Retina (tissue), 1 donor: ENCODE measurements around the gene ECT2L.
"Not testable (repeated sequence)": the region's sequence is repeated elsewhere in the genome, so short reads cannot be mapped to it uniquely, and the experiment has no call there.

Experiments used
- DNase-seq: peaks from one replicate; pipeline ENCODE4 v3.0.0-alpha.2; 2016

The ECT2L gene

GRCh38 chr6:138865480-138866109, 69.7 kb downstream of the ECT2L start:
- DNase-seq, result no peak

- DNase-seq, result no peak
Observed at GRCh38 chr6:138868181-138868580, 72.3 kb downstream of the ECT2L start.

DNA sequence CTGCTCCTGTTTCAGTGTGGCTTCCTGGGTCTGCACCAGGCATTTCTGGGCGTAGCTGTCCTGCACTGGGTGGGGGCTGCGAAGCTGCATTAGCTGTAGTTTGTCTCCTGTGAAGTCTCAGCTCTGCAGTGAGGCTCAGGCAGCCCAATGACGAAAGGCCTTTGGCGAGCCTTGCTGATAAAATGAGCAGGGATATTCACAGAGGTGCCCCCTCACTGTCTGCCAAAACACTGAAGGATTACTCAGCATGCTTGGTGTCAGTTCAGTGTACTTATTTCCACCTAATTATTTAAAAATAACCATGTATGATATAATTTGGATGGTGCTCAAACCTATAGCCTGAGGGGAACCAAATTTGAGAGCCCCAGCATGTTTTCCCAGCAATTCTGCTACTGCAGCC, 73.5 kb downstream of the ECT2L start:
- no peak for DNase-seq

- DNase-seq, result no peak
Observed at GRCh38 chr6:138873191-138873590, 77.3 kb downstream of the ECT2L start.

GRCh38 chr6:138882369-138883017, 86.6 kb downstream of the ECT2L start:
- DNase-seq, result no peak

DNA sequence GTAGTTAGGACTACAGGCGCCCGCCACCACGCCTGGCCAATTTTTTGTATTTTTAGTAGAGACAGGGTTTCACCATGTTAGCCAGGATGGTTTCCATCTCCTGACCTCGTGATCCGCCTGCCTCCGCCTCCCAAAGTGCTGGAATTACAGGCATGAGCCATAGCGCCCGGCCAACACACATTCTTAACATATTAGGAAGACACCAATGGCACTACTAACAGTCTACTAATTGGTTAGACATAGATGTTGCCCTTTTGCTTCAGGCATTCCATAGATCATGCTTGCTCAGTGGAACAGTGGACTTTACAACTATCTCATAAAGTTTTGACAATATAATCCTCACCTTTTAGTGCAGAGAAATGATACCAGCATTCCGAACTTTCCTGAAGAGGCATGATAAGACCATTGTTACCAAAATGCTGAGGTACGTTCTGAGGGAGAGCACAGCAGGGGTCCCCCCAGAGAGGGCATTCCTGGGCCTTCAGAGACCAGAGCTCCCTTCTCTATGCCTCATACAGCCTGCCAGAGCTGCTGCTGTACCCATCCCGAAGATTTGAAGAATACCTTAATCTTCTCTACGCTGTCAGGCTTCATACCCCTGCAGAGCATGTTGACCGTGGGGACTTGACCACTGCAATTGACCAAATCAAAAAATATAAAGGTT, 89.4 kb downstream of the ECT2L start:
- no peak for DNase-seq

- no peak for DNase-seq
Observed at GRCh38 chr6:138891255-138891986, 95.5 kb downstream of the ECT2L start.

GRCh38 chr6:138896104-138896756, 100.3 kb downstream of the ECT2L start:
- DNase-seq, result no peak

DNA sequence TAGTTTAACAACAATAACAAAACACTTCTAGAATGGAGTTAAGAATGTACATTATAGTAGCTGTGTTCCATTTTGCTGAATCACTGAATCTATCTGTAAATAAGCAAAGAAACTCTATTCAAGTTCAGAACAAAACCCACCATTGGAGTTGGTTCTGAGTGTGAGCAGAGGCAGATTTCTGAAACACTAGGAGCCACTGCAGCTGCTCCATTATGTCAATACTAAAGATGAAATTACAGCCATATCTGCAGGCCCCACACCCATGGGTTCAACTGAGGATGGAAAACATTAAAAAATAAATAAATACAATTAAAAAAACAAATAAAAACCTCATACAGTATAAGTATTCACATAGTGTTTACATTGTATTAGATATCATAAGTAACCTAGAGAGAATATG, 101.1 kb downstream of the ECT2L start:
- DNase-seq, result no peak

GRCh38 chr6:138907167-138907566, 111.3 kb downstream of the ECT2L start:
- DNase-seq, result no peak

- DNase-seq, result no peak
Observed at GRCh38 chr6:138909511-138909910, 113.6 kb downstream of the ECT2L start.

DNA sequence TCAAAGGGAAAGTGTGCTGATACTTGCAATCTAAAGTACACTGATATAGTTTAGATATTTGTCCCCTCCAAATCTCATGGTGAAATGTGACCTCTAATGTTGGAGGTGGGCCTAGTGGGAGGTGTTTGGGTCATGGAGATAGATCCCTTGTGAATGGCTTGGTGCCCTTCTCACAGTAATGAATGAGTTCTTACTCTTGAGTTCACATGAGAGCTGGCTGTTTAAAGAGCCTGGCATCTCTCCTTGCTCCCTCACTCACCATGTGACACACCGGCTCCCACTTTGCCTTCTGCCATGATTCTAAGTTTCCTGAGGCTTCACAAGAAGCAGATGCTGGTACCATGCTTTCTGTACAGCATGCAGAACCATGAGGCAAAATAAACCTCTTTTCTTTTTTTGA, 114.1 kb downstream of the ECT2L start:
- no peak for DNase-seq

DNA sequence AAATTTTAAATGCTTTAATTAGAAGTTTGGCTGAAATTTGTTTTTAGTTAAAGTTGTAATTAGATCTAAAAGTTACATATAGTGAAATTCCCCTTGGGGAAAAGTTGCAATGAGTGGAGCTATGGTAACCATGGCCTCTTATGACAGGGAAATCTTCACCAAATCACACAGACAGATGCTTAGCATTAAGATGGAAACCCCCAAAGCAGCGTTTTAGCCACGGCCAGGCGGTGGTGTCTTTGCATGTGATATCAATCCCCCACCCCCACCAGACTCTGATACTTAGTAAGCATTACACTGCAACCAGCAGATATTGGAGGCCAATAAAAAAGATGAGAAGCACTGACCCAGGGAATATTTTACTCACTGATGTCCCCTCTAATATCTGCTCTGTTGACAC, 116.4 kb downstream of the ECT2L start:
- DNase-seq, result no peak

GRCh38 chr6:138914701-138915100, 118.8 kb downstream of the ECT2L start:
- DNase-seq, result no peak

- no peak for DNase-seq
Observed at GRCh38 chr6:138920906-138921305, 125.0 kb downstream of the ECT2L start.

DNA sequence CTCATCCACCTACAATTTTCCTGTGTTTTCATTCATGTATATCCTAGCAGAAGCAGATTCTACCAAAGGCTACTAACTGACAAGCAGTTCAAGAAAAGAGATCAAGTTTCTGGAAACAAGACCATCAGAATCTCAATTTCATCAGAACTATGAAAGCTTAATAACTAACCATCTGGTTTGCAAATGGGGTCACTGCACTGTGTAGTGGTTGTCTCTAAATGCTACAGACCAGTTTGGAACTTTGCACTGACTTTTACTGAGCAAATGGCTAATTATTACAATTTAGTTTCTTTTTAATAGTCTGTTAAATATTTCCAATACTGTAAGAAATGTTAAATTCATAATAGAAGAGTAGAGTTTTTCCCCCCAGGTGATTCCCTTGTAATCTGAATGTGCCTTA, 127.7 kb downstream of the ECT2L start:
- no peak for DNase-seq

DNA sequence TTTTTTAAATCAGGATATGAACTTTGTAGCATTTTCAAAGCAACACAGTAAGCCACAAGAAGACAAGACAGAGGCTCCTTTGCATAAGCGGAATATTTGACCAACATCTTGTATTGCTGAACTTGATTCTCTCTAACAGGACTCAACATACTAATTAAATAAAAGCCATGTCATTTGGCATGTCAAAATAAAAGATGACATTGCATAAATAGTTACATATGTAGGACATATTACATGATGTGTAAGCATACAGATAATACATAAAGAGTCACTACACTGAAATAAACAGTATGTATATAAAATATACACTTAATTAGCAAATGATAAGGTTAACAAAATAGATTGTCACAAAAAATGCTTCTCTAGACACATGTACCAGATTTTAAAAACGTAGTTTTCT, 129.9 kb downstream of the ECT2L start:
- DNase-seq, result no peak

DNA sequence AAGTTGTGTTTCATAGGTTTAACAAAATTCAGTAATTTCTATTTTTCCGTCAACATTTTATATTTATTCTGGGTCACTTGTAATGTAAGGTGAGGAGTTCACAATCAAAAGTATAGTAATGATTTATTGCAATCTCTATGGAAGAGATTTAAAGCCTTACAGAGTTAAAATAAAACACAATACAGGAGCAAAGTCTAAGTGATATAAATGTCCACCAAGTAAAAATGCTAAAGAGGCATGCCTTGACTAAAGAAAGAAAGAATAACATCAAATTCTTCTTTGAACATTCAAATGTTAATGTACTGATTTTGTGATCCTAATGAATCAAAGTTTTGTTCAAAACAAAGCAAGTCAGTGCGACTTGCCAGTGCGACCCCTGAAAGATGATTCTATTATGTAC, 130.7 kb downstream of the ECT2L start:
- no peak for DNase-seq

- DNase-seq, result no peak
Observed at GRCh38 chr6:138931660-138932059, 135.8 kb downstream of the ECT2L start.

DNA sequence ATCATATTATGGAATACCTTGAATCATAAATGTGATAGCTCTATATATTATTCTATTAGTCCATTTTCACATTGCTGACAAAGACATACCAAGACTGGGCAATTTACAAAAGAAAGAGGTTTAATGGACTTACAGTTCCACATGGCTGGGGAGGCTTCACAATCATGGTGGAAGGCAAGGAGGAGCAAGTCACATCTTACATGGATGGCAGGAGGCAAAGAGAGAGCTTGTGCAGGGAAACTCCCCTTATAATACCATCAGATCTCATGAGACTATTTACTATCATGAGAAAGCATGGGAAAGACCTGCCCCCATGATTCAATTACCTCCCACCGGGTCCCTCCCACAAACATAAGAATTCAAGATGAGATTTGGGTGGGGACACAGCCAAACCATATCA, 141.0 kb downstream of the ECT2L start:
- DNase-seq, result not testable (repeated sequence)

- DNase-seq, result peak; percentile 12
Observed at GRCh38 chr6:138943089-138943625, 147.3 kb downstream of the ECT2L start.

DNA sequence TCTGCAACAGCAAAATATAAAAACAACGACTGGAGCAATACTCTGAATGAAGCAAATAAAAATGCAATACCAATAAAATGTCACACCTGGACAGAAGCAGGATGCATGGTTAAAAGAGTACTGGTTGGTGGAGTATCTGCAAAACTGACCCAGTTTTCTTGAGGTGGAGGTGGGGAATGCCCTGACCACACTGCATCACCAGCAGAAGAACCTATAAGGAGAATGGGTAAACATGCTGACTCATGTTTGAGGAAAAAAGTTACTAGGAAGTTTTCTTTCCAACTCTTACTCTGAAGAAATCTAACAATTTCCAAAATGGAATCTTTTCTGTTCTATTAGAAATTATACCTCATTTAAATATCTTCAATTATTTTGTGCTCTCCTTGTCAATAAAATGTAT, 148.5 kb downstream of the ECT2L start:
- no peak for DNase-seq

DNA sequence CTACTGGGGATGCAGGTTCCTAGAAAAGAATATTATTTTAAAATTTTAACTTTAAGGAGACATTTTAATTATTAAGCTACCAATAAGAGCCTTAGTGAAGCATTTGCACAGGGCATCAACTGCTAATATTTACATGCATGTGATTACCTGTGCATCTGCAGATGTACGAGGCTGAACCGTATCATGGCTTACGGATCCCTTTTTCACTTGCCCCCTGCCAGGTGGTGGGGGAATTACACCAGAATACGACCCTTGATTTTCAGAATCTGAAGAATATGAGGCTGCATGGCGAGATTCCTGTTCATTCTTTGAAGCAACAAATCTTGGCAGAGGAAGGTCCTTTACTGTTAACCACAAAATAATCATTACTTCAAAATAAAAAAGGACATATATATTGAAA, 149.5 kb downstream of the ECT2L start:
- no peak for DNase-seq
